GM12874 (cell line): ENCODE data around the gene RPL37A.

ENCODE experiments used
- CTCF ChIP-seq: IDR thresholded peaks from 2 replicates; pipeline ENCODE4 v1.5.1; 2011; ENCODE audit warnings: low read depth, mild to moderate bottlenecking, control low read depth, low read length, moderate library complexity; ENCODE audit not compliant: insufficient read depth

Gene RPL37A

GRCh38 chr2:216490061-216490460 lies 8.6 kb upstream of the RPL37A start:
- TF ChIP-seq CTCF = no peak

GRCh38 chr2:216491793-216492596 lies 6.6 kb upstream of the RPL37A start:
- no peak for TF ChIP-seq CTCF

- TF ChIP-seq CTCF = no peak
Measured at GRCh38 chr2:216492597-216493333, 5.9 kb upstream of the RPL37A start.

- TF ChIP-seq CTCF = no peak
Measured at GRCh38 chr2:216493334-216493685, 5.3 kb upstream of the RPL37A start.

GRCh38 chr2:216495656-216496055 lies 3.0 kb upstream of the RPL37A start:
- TF ChIP-seq CTCF = no peak

GRCh38 chr2:216497382-216498069 lies 1.1 kb upstream of the RPL37A start:
- TF ChIP-seq CTCF = no peak

- TF ChIP-seq CTCF = no peak
Measured at GRCh38 chr2:216498070-216498378, 620 bp upstream of the RPL37A start.
